Keratinocyte (primary cell): Measurements from ENCODE around the gene DHODH. TPM values are rescaled to one million over a fixed set of nuclear protein-coding genes. Genes with fewer than 3 reads are reported as not detected.

Experiments
- DNase-seq: peaks from one replicate; pipeline ENCODE4 v3.0.0-alpha.2; 2011; ENCODE audit warnings: low read depth, missing footprints, low spot score
- FAIRE-seq: peaks from 2 replicates; lab custom pipeline; 2011; peaks lifted over from hg19 to GRCh38; lab: Jason Lieb, UNC
- H2AFZ ChIP-seq: 2 replicates; pipeline ENCODE4 v1.6.0; 2012; ENCODE audit warnings: low read length, control low read depth, inconsistent platforms; ENCODE audit not compliant: control insufficient read depth
- H3K27ac ChIP-seq: 2 replicates; pipeline ENCODE4 v1.5.1; 2011; ENCODE audit warnings: low read length; ENCODE audit not compliant: control insufficient read depth, insufficient read depth
- H3K27me3 ChIP-seq: 3 replicates; pipeline ENCODE4 v1.6.0; 2011; ENCODE audit warnings: low read length; ENCODE audit not compliant: control insufficient read depth, insufficient read depth; ENCODE audit errors: extremely low read depth
- H3K36me3 ChIP-seq, 2 experiments: 2 replicates in 1 of 2; 3 replicates in 1 of 2; pipeline ENCODE4 v1.5.1; 2011; ENCODE audit warnings: low read length in 2 of 2, mild to moderate bottlenecking in 1 of 2; ENCODE audit not compliant: control insufficient read depth in 2 of 2, insufficient read depth in 2 of 2; ENCODE audit errors: extremely low read depth in 1 of 2
- H3K4me1 ChIP-seq: 3 replicates; pipeline ENCODE4 v1.5.1; 2011; ENCODE audit warnings: low read length; ENCODE audit not compliant: control insufficient read depth, insufficient read depth; ENCODE audit errors: extremely low read depth
- H3K4me2 ChIP-seq: 3 replicates; pipeline ENCODE4 v1.6.0; 2011; ENCODE audit warnings: low read depth, low read length; ENCODE audit not compliant: control insufficient read depth, insufficient read depth; ENCODE audit errors: extremely low read depth
- H3K4me3 ChIP-seq, 3 experiments: fragments of 200-600 bp in 1 of 3; sonication (generic) in 1 of 3; 2 replicates in 2 of 3; 3 replicates in 1 of 3; pipeline ENCODE4 v1.5.1; 2011 to 2016; ENCODE audit warnings: low read length in 3 of 3, mild to moderate bottlenecking in 3 of 3, control low read depth in 2 of 3, inconsistent platforms in 1 of 3, low read depth in 1 of 3, mixed read lengths in 1 of 3, mixed run types in 1 of 3, moderate library complexity in 1 of 3; ENCODE audit not compliant: control insufficient read depth in 2 of 3, insufficient read depth in 2 of 3; ENCODE audit errors: extremely low read depth in 1 of 3
- H3K79me2 ChIP-seq: 2 replicates; pipeline ENCODE4 v1.6.0; 2012; ENCODE audit warnings: low read length; ENCODE audit not compliant: control insufficient read depth, insufficient read depth
- H3K9ac ChIP-seq: 3 replicates; pipeline ENCODE4 v1.6.0; 2011; ENCODE audit warnings: low read length; ENCODE audit not compliant: control insufficient read depth, insufficient read depth; ENCODE audit errors: extremely low read depth
- H3K9me1 ChIP-seq: 3 replicates; pipeline ENCODE4 v1.6.0; 2011; ENCODE audit warnings: low read length; ENCODE audit not compliant: control insufficient read depth, insufficient read depth; ENCODE audit errors: extremely low read depth
- H3K9me3 ChIP-seq: 2 replicates; pipeline ENCODE4 v1.5.1; 2012; ENCODE audit warnings: low read depth, low read length; ENCODE audit not compliant: control insufficient read depth
- H4K20me1 ChIP-seq: 3 replicates; pipeline ENCODE4 v1.6.0; 2011; ENCODE audit warnings: low read length; ENCODE audit not compliant: control insufficient read depth, insufficient read depth; ENCODE audit errors: extremely low read depth
- EZH2 ChIP-seq: IDR thresholded peaks from one replicate; pipeline ENCODE4 v1.6.1; 2012; ENCODE audit warnings: inconsistent platforms, mild to moderate bottlenecking, low read length, moderate library complexity
- dilution Hi-C: fragments of 300-500 bp; cut with MboI; formaldehyde crosslinking; loops from one replicate; pipeline ENCODE4 v1.7.0; 2020; ENCODE audit warnings: low sequenced_read_pairs; ENCODE audit not compliant: extremely low pct_ligation_motif_present
- polyA plus RNA-seq, 5 experiments: library from polyadenylated mRNA; depleted of rRNA in 3 of 5; stranded (reverse) in 3 of 5; stranded (forward) in 1 of 5; unstranded in 1 of 5; fragments of >200 nt; gene quantifications; 1 replicate in 1 of 5; 2 replicates in 3 of 5; 3 replicates in 1 of 5; pipeline versions ENCODE4 v1.2.1 to v1.2.3, GENCODE V29; 2011 to 2012; ENCODE audit warnings: missing spikeins in 2 of 5, low read depth in 1 of 5, low replicate concordance in 1 of 5
- TF ChIP-seq, protein P1 (sequence below), 3 experiments: IDR thresholded peaks in 1 of 3; conservative IDR thresholded peaks in 1 of 3; optimal IDR thresholded peaks in 1 of 3; 2 replicates in 2 of 3; 3 replicates in 1 of 3; pipeline versions ENCODE3 to v1.5.1; 2011; ENCODE audit warnings: low read length in 3 of 3, mild to moderate bottlenecking in 3 of 3, moderate library complexity in 2 of 3, control low read depth in 1 of 3, inconsistent platforms in 1 of 3; ENCODE audit not compliant: insufficient read depth in 2 of 3; ENCODE audit errors: extremely low read depth in 1 of 3

Gene DHODH
- polyA plus RNA-seq, 1 donor (not counting 4 experiments of a cell fraction or from before 2014, with no cell fraction given) = 5.4 TPM

DNA sequence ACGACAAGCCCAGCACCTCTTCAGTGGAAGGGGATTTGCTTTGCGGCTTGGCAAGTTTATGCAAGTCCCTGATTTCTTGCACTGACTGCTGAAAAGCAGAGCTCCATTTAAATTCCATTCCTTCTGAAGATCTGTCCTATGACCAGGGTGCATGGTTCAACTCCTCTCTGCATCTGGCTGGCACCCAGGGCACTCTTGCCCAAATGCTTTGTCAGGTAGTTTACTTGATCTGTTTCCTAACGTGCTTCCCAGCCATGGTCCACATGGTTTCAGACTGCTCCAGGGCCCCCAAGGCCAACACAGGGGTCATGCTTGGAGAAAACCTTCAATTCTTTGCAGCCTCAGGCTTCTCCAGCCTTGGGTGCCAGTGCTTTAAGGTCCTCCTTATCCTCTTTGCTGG, 34.5 kb downstream of the DHODH start:
- H3K79me2 ChIP-seq = no peaks in the 10 kb centered on the region
- no peaks in the 10 kb centered on the region for H3K9me1 ChIP-seq
- no peaks in the 10 kb centered on the region for H3K36me3 ChIP-seq
- H4K20me1 ChIP-seq = no peaks in the 10 kb centered on the region
- no peak overlapping the region for H3K4me3 ChIP-seq
- H3K4me1 ChIP-seq = no peaks in the 10 kb centered on the region
- no peak for TF ChIP-seq EZH2
- TF ChIP-seq, protein P1, sequence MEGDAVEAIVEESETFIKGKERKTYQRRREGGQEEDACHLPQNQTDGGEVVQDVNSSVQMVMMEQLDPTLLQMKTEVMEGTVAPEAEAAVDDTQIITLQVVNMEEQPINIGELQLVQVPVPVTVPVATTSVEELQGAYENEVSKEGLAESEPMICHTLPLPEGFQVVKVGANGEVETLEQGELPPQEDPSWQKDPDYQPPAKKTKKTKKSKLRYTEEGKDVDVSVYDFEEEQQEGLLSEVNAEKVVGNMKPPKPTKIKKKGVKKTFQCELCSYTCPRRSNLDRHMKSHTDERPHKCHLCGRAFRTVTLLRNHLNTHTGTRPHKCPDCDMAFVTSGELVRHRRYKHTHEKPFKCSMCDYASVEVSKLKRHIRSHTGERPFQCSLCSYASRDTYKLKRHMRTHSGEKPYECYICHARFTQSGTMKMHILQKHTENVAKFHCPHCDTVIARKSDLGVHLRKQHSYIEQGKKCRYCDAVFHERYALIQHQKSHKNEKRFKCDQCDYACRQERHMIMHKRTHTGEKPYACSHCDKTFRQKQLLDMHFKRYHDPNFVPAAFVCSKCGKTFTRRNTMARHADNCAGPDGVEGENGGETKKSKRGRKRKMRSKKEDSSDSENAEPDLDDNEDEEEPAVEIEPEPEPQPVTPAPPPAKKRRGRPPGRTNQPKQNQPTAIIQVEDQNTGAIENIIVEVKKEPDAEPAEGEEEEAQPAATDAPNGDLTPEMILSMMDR (optimal IDR thresholded peaks at IDR 0.05 in 1 of 3, IDR thresholded peaks at IDR 0.05 in 1 of 3, conservative IDR thresholded peaks at IDR 0.05 in 1 of 3; ENCODE audit: extremely low read depth in 1 of 3, insufficient read depth in 2 of 3, low read length in 3 of 3) = no peak
- H2AFZ ChIP-seq = no peak overlapping the region
- no peak overlapping the region for H3K9ac ChIP-seq
- no peaks in the 10 kb centered on the region for H3K9me3 ChIP-seq
- H3K4me2 ChIP-seq = no peak overlapping the region
- FAIRE-seq (no peak), DNase-seq (no peak)
- dilution Hi-C loops = no loop called here
- no peak overlapping the region for H3K27ac ChIP-seq
- H3K27me3 ChIP-seq = no peaks in the 10 kb centered on the region

DNA sequence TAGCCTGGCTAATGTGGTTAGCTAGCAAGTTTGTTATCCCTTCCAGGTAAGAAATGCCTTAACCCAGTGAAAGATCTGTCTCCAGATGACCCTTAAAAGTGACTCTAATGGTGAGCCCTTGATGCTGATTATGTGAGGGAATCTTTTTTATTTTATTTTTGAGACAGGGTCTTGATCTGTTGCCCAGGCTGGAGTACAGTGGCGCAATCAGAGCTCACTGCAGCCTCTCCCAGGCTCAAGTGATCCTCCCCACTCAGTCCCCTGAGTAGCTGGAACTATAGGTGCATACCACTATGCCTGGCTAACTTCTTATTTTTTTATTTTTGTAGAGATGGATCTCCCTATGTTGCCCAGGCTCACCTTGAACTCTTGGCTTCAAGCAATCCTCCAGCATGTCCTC, 35.0 kb downstream of the DHODH start:
- H3K9me1 ChIP-seq = no peaks in the 10 kb centered on the region
- H3K4me3 ChIP-seq = no peak overlapping the region
- no peaks in the 10 kb centered on the region for H3K79me2 ChIP-seq
- H3K9me3 ChIP-seq = no peaks in the 10 kb centered on the region
- no peaks in the 10 kb centered on the region for H3K27me3 ChIP-seq
- no peak overlapping the region for H3K27ac ChIP-seq
- DNase-seq = no peak
- H3K4me1 ChIP-seq = no peaks in the 10 kb centered on the region
- no peak overlapping the region for H3K9ac ChIP-seq
- TF ChIP-seq EZH2 = no peak
- TF ChIP-seq, protein P1 (optimal IDR thresholded peaks at IDR 0.05 in 1 of 3, IDR thresholded peaks at IDR 0.05 in 1 of 3, conservative IDR thresholded peaks at IDR 0.05 in 1 of 3; ENCODE audit: extremely low read depth in 1 of 3, insufficient read depth in 2 of 3, low read length in 3 of 3) = no peak
- dilution Hi-C loops = no loop called here
- no peak overlapping the region for H2AFZ ChIP-seq
- no peak for FAIRE-seq
- no peak overlapping the region for H3K4me2 ChIP-seq
- no peaks in the 10 kb centered on the region for H4K20me1 ChIP-seq
- H3K36me3 ChIP-seq = no peaks in the 10 kb centered on the region
